ENCODE measurements around the gene EIF5A. TPM values are rescaled to one million over a fixed set of nuclear protein-coding genes. Genes with fewer than 3 reads are reported as not detected.

Gene EIF5A
- total RNA-seq, 1 donor from 2014 or later, result 323 TPM

- H3K36me3 Mint-ChIP-seq (ENCODE audit: insufficient read depth), result peaks cover under 1% of the 10 kb centered on the region
- no peak for DNase-seq (ENCODE audit: low spot score, unreplicated experiment)
- H3K9me3 Mint-ChIP-seq (ENCODE audit: low read depth), result no peaks in the 10 kb centered on the region
- H3K4me1 Mint-ChIP-seq (ENCODE audit: low read depth), result peaks cover 9% of the 10 kb centered on the region
- no peak for TF ChIP-seq CTCF (IDR thresholded peaks at IDR 0.05; ENCODE audit: unreplicated experiment)
- H3K27me3 Mint-ChIP-seq, result peaks cover 9% of the 10 kb centered on the region
- no peak overlapping the region for H3K4me3 Mint-ChIP-seq (ENCODE audit: low read depth)
- H3K27ac Mint-ChIP-seq, result no peak overlapping the region
These were observed 3.2 kb upstream of the EIF5A start for GRCh38 chr17:7304179-7304578.

- H3K27ac Mint-ChIP-seq, result peak overlapping the region; percentile 99
- TF ChIP-seq CTCF (IDR thresholded peaks at IDR 0.05; ENCODE audit: unreplicated experiment), result peak; percentile 27
- peaks cover 21% of the 10 kb centered on the region for H3K36me3 Mint-ChIP-seq (ENCODE audit: insufficient read depth)
- H3K27me3 Mint-ChIP-seq, result no peaks in the 10 kb centered on the region
- DNase-seq (ENCODE audit: low spot score, unreplicated experiment), result peak; percentile 35
- peak overlapping the region; percentile 93 for H3K4me3 Mint-ChIP-seq (ENCODE audit: low read depth)
- H3K9me3 Mint-ChIP-seq (ENCODE audit: low read depth), result no peaks in the 10 kb centered on the region
- H3K4me1 Mint-ChIP-seq (ENCODE audit: low read depth), result peaks cover 19% of the 10 kb centered on the region
These were observed 527 bp downstream of the EIF5A start for GRCh38 chr17:7307686-7308624.

GRCh38 chr17:7308625-7309433, 1.4 kb downstream of the EIF5A start:
- no peak for DNase-seq (ENCODE audit: low spot score, unreplicated experiment)
- no peak for TF ChIP-seq CTCF (IDR thresholded peaks at IDR 0.05; ENCODE audit: unreplicated experiment)
- no peaks in the 10 kb centered on the region for H3K9me3 Mint-ChIP-seq (ENCODE audit: low read depth)
- peak overlapping the region; percentile 97 for H3K27ac Mint-ChIP-seq
- no peaks in the 10 kb centered on the region for H3K27me3 Mint-ChIP-seq
- H3K4me3 Mint-ChIP-seq (ENCODE audit: low read depth), result peak overlapping the region; percentile 93
- H3K36me3 Mint-ChIP-seq (ENCODE audit: insufficient read depth), result peaks cover 24% of the 10 kb centered on the region
- peaks cover 19% of the 10 kb centered on the region for H3K4me1 Mint-ChIP-seq (ENCODE audit: low read depth)

- no peak for DNase-seq (ENCODE audit: low spot score, unreplicated experiment)
- H3K36me3 Mint-ChIP-seq (ENCODE audit: insufficient read depth), result peaks cover 24% of the 10 kb centered on the region
- peaks cover 24% of the 10 kb centered on the region for H3K4me1 Mint-ChIP-seq (ENCODE audit: low read depth)
- H3K4me3 Mint-ChIP-seq (ENCODE audit: low read depth), result peak overlapping the region; percentile 93
- H3K27ac Mint-ChIP-seq, result peak overlapping the region; percentile 92
- TF ChIP-seq CTCF (IDR thresholded peaks at IDR 0.05; ENCODE audit: unreplicated experiment), result no peak
- H3K27me3 Mint-ChIP-seq, result no peaks in the 10 kb centered on the region
- no peaks in the 10 kb centered on the region for H3K9me3 Mint-ChIP-seq (ENCODE audit: low read depth)
These were observed 2.2 kb downstream of the EIF5A start for GRCh38 chr17:7309628-7310027.

- H3K4me1 Mint-ChIP-seq (ENCODE audit: low read depth), result peaks cover 25% of the 10 kb centered on the region
- peaks cover 24% of the 10 kb centered on the region for H3K36me3 Mint-ChIP-seq (ENCODE audit: insufficient read depth)
- no peak for DNase-seq (ENCODE audit: low spot score, unreplicated experiment)
- no peak overlapping the region for H3K27ac Mint-ChIP-seq
- no peaks in the 10 kb centered on the region for H3K9me3 Mint-ChIP-seq (ENCODE audit: low read depth)
- no peak for TF ChIP-seq CTCF (IDR thresholded peaks at IDR 0.05; ENCODE audit: unreplicated experiment)
- H3K27me3 Mint-ChIP-seq, result no peaks in the 10 kb centered on the region
- no peak overlapping the region for H3K4me3 Mint-ChIP-seq (ENCODE audit: low read depth)
These were observed 3.8 kb downstream of the EIF5A start for GRCh38 chr17:7311110-7311705.
